ENCODE results near the gene SOX6. TPM values are rescaled to one million over a fixed set of nuclear protein-coding genes. Genes with fewer than 3 reads are reported as not detected.

Gene SOX6
- polyA plus RNA-seq, 1 donor from 2014 or later: 2.2 TPM

GRCh38 chr11:16167706-16168487 is 188.4 kb downstream of the SOX6 start:
- Histone ChIP-seq H3K9me2 (ENCODE audit: insufficient read depth, low read length) (no peaks in the 10 kb centered on the region), H3K4me3 (ENCODE audit: low read length) (no peak overlapping the region), H4K20me1 (ENCODE audit: insufficient read depth) (no peaks in the 10 kb centered on the region), H3K36me3 (ENCODE audit: insufficient read depth, low read length) (no peaks in the 10 kb centered on the region), H2AFZ (ENCODE audit: low read depth, low read length) (no peak overlapping the region), H3K4me2 (ENCODE audit: low read length) (no peak overlapping the region), H3K9ac (ENCODE audit: low read length) (no peak overlapping the region), H3F3A (ENCODE audit: insufficient read depth, low read length, poor library complexity, severe bottlenecking) (no peaks in the 10 kb centered on the region), H3K9me3 (ENCODE audit: low read length) (no peaks in the 10 kb centered on the region), H3K27me3 (ENCODE audit: insufficient read depth, low read depth, low read length) (no peaks in the 10 kb centered on the region), H3K27ac (ENCODE audit: low read length) (no peak overlapping the region), H3K79me2 (replicated peaks; ENCODE audit: insufficient read depth, low read length) (no peaks in the 10 kb centered on the region)
- TF ChIP-seq EZH2 (IDR thresholded peaks at IDR 0.05; ENCODE audit: borderline replicate concordance, insufficient read depth, low read length, poor library complexity, severe bottlenecking) (no peak), POLR2AphosphoS5 (IDR thresholded peaks at IDR 0.05) (no peak), MXI1 (conservative IDR thresholded peaks at IDR 0.05; ENCODE audit: poor library complexity, severe bottlenecking) (no peak), SMC3 (conservative IDR thresholded peaks at IDR 0.05; ENCODE audit: poor library complexity) (no peak), TAF1 (IDR thresholded peaks at IDR 0.05; ENCODE audit: low read depth) (no peak), EP300 (conservative IDR thresholded peaks at IDR 0.05; ENCODE audit: poor library complexity, severe bottlenecking) (no peak), RAD21 (conservative IDR thresholded peaks at IDR 0.05) (no peak)
- TF ChIP-seq, protein P1, sequence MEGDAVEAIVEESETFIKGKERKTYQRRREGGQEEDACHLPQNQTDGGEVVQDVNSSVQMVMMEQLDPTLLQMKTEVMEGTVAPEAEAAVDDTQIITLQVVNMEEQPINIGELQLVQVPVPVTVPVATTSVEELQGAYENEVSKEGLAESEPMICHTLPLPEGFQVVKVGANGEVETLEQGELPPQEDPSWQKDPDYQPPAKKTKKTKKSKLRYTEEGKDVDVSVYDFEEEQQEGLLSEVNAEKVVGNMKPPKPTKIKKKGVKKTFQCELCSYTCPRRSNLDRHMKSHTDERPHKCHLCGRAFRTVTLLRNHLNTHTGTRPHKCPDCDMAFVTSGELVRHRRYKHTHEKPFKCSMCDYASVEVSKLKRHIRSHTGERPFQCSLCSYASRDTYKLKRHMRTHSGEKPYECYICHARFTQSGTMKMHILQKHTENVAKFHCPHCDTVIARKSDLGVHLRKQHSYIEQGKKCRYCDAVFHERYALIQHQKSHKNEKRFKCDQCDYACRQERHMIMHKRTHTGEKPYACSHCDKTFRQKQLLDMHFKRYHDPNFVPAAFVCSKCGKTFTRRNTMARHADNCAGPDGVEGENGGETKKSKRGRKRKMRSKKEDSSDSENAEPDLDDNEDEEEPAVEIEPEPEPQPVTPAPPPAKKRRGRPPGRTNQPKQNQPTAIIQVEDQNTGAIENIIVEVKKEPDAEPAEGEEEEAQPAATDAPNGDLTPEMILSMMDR (IDR thresholded peaks at IDR 0.05; ENCODE audit: poor library complexity, severe bottlenecking): no peak
- TF ChIP-seq, protein P2, sequence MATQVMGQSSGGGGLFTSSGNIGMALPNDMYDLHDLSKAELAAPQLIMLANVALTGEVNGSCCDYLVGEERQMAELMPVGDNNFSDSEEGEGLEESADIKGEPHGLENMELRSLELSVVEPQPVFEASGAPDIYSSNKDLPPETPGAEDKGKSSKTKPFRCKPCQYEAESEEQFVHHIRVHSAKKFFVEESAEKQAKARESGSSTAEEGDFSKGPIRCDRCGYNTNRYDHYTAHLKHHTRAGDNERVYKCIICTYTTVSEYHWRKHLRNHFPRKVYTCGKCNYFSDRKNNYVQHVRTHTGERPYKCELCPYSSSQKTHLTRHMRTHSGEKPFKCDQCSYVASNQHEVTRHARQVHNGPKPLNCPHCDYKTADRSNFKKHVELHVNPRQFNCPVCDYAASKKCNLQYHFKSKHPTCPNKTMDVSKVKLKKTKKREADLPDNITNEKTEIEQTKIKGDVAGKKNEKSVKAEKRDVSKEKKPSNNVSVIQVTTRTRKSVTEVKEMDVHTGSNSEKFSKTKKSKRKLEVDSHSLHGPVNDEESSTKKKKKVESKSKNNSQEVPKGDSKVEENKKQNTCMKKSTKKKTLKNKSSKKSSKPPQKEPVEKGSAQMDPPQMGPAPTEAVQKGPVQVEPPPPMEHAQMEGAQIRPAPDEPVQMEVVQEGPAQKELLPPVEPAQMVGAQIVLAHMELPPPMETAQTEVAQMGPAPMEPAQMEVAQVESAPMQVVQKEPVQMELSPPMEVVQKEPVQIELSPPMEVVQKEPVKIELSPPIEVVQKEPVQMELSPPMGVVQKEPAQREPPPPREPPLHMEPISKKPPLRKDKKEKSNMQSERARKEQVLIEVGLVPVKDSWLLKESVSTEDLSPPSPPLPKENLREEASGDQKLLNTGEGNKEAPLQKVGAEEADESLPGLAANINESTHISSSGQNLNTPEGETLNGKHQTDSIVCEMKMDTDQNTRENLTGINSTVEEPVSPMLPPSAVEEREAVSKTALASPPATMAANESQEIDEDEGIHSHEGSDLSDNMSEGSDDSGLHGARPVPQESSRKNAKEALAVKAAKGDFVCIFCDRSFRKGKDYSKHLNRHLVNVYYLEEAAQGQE (IDR thresholded peaks at IDR 0.05; ENCODE audit: borderline replicate concordance): no peak

- Histone ChIP-seq H3K9me2 (ENCODE audit: insufficient read depth, low read length) (no peaks in the 10 kb centered on the region), H3K4me3 (ENCODE audit: low read length) (no peak overlapping the region), H3K79me2 (replicated peaks; ENCODE audit: insufficient read depth, low read length) (no peaks in the 10 kb centered on the region), H3K9me3 (ENCODE audit: low read length) (no peaks in the 10 kb centered on the region), H3K9ac (ENCODE audit: low read length) (no peak overlapping the region), H3K27ac (ENCODE audit: low read length) (no peak overlapping the region), H3K4me2 (ENCODE audit: low read length) (no peak overlapping the region), H4K20me1 (ENCODE audit: insufficient read depth) (no peaks in the 10 kb centered on the region), H3K27me3 (ENCODE audit: insufficient read depth, low read depth, low read length) (no peaks in the 10 kb centered on the region), H3K36me3 (ENCODE audit: insufficient read depth, low read length) (no peaks in the 10 kb centered on the region), H3F3A (ENCODE audit: insufficient read depth, low read length, poor library complexity, severe bottlenecking) (no peaks in the 10 kb centered on the region), H2AFZ (ENCODE audit: low read depth, low read length) (no peak overlapping the region)
- TF ChIP-seq POLR2AphosphoS5 (IDR thresholded peaks at IDR 0.05): no peak
- no peak for TF ChIP-seq SMC3 (conservative IDR thresholded peaks at IDR 0.05; ENCODE audit: poor library complexity)
- TF ChIP-seq EP300 (conservative IDR thresholded peaks at IDR 0.05; ENCODE audit: poor library complexity, severe bottlenecking): no peak
- no peak for TF ChIP-seq MXI1 (conservative IDR thresholded peaks at IDR 0.05; ENCODE audit: poor library complexity, severe bottlenecking)
- TF ChIP-seq TAF1 (IDR thresholded peaks at IDR 0.05; ENCODE audit: low read depth): no peak
- no peak for TF ChIP-seq EZH2 (IDR thresholded peaks at IDR 0.05; ENCODE audit: borderline replicate concordance, insufficient read depth, low read length, poor library complexity, severe bottlenecking)
- TF ChIP-seq, protein P1 (IDR thresholded peaks at IDR 0.05; ENCODE audit: poor library complexity, severe bottlenecking): no peak
- TF ChIP-seq, protein P2 (IDR thresholded peaks at IDR 0.05; ENCODE audit: borderline replicate concordance): no peak
- no peak for TF ChIP-seq RAD21 (conservative IDR thresholded peaks at IDR 0.05)
Observed at GRCh38 chr11:16166571-16166970, 189.8 kb downstream of the SOX6 start.
